Gastroesophageal sphincter (tissue), 4 donors: Measurements from ENCODE around the gene FBXO41. TPM values are rescaled to one million over a fixed set of nuclear protein-coding genes. Genes with fewer than 3 reads are reported as not detected.

Experiments
- ATAC-seq: fragments of 150-250 bp; one replicate; pipeline ENCODE4 v1.9.1; 2016; ENCODE audit warnings: mild to moderate bottlenecking, moderate library complexity
- H3K27ac ChIP-seq, 4 donors: fragments of 200-600 bp; sonication (generic) in 3 of 4; 1 replicate in 3 of 4; 2 replicates in 1 of 4; pipeline ENCODE4 v1.5.1; 2016 to 2019
- H3K27me3 ChIP-seq: fragments of 200-600 bp; sonication (generic); one replicate; pipeline ENCODE4 v1.5.1; 2019
- H3K36me3 ChIP-seq, 2 donors: fragments of 200-600 bp; sonication (generic); one replicate each; pipeline ENCODE4 v1.5.1; 2019; ENCODE audit warnings: control low read depth in 1 of 2
- H3K4me1 ChIP-seq, 3 donors: fragments of 200-600 bp; sonication (generic); 1 replicate in 2 of 3; 2 replicates in 1 of 3; pipeline ENCODE4 v1.5.1; 2016 to 2019; ENCODE audit warnings: control low read depth in 2 of 3
- H3K4me3 ChIP-seq, 2 donors: fragments of 200-600 bp; sonication (generic); one replicate each; pipeline ENCODE4 v1.5.1; 2019; ENCODE audit warnings: mild to moderate bottlenecking in 1 of 2, moderate library complexity in 1 of 2
- H3K9me3 ChIP-seq, 3 donors: fragments of 200-600 bp; sonication (generic); one replicate each; pipeline ENCODE4 v1.5.1; 2017 to 2019; ENCODE audit warnings: control low read depth in 2 of 3
- EP300 ChIP-seq: sonication (generic); formaldehyde crosslinking; IDR thresholded peaks from one replicate; pipeline ENCODE4 v1.6.1; 2017; ENCODE audit warnings: antibody characterized with exemption, mild to moderate bottlenecking
- POLR2A ChIP-seq, 2 donors: fragments of 450-650 bp; IDR thresholded peaks; one replicate each; pipeline ENCODE4 v1.6.1; 2017; ENCODE audit warnings: antibody characterized with exemption in 2 of 2, mild to moderate bottlenecking in 2 of 2, moderate library complexity in 1 of 2
- POLR2AphosphoS5 ChIP-seq: sonication (generic); formaldehyde crosslinking; IDR thresholded peaks from one replicate; pipeline ENCODE4 v1.6.1; 2017; ENCODE audit warnings: antibody characterized with exemption
- WGBS, 2 donors: methylation state at CpG; one replicate each; pipeline ENCODE4 v1.1.5; 2018; ENCODE audit warnings: low coverage in 1 of 2; 5-methylcytosine and 5-hydroxymethylcytosine counted together
- total RNA-seq, 4 donors: library from RNA; depleted of rRNA; stranded (reverse); fragments of >200 nt; gene quantifications; one replicate each; pipeline ENCODE4 v1.1.0, GENCODE V29; 2016
- TF ChIP-seq, protein P1 (sequence below), 4 experiments: fragments of 200-600 bp in 2 of 4; fragments of 450-650 bp in 2 of 4; sonication (generic) in 1 of 4; IDR thresholded peaks; one replicate each; pipeline ENCODE4 v1.5.1; 2017 to 2019; ENCODE audit warnings: antibody characterized with exemption in 4 of 4, mild to moderate bottlenecking in 2 of 4, moderate library complexity in 2 of 4

FBXO41 gene
- total RNA-seq, 4 donors from 2014 or later = 2.2 to 5.4 (median 4.0) TPM

DNA sequence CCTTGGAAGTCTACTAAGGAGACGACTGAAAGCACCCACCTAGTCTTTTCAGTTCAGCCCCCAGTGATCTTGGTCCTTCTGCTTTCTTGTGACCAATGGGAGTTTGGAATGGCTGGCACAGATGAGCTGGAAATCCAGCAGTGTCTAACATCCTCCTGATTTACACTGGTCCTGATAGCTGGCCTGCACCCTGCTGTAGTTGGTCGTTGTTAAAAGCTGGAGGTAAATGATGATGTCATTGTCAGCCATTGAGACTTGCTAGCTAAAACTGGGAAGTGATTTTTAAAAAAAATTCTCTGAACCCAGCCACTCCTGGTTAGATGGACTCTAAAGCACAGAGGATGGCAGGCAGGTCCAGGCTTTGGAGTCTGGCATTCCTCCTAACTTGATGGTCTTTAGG, 30.9 kb downstream of the FBXO41 start:
- TF ChIP-seq POLR2A (IDR thresholded peaks at IDR 0.05) = no peak
- TF ChIP-seq, protein P1, sequence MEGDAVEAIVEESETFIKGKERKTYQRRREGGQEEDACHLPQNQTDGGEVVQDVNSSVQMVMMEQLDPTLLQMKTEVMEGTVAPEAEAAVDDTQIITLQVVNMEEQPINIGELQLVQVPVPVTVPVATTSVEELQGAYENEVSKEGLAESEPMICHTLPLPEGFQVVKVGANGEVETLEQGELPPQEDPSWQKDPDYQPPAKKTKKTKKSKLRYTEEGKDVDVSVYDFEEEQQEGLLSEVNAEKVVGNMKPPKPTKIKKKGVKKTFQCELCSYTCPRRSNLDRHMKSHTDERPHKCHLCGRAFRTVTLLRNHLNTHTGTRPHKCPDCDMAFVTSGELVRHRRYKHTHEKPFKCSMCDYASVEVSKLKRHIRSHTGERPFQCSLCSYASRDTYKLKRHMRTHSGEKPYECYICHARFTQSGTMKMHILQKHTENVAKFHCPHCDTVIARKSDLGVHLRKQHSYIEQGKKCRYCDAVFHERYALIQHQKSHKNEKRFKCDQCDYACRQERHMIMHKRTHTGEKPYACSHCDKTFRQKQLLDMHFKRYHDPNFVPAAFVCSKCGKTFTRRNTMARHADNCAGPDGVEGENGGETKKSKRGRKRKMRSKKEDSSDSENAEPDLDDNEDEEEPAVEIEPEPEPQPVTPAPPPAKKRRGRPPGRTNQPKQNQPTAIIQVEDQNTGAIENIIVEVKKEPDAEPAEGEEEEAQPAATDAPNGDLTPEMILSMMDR (IDR thresholded peaks at IDR 0.05) = no peak
- TF ChIP-seq EP300 = no peak
- no peak for TF ChIP-seq POLR2AphosphoS5
- Histone ChIP-seq H3K4me1 (no peaks in the 10 kb centered on the region), H3K4me3 (no peak overlapping the region), H3K9me3 (no peaks in the 10 kb centered on the region), H3K27me3 (no peaks in the 10 kb centered on the region), H3K36me3 (peaks cover 0 to 70% of the 10 kb centered on the region in 2 donors), H3K27ac (no peak overlapping the region)
- WGBS, 2 donors = 0 to 54% methylated on average over 1 to 2 of the region's 2 CpGs
- ATAC-seq = no peak

- no peaks in the 10 kb centered on the region for H3K9me3 ChIP-seq
- no peak overlapping the region for H3K27ac ChIP-seq
- no peaks in the 10 kb centered on the region for H3K4me1 ChIP-seq
- no peak for ATAC-seq
- peaks cover 0 to 80% of the 10 kb centered on the region in 2 donors for H3K36me3 ChIP-seq
- H3K27me3 ChIP-seq = no peaks in the 10 kb centered on the region
- TF ChIP-seq POLR2AphosphoS5 (no peak), POLR2A (IDR thresholded peaks at IDR 0.05) (no peak), EP300 (no peak)
- TF ChIP-seq, protein P1 (IDR thresholded peaks at IDR 0.05) = no peak
- H3K4me3 ChIP-seq = no peak overlapping the region
- 100% methylated on average over 3 of the region's 17 CpGs; no CpG with 5 or more reads in 1 of the 2 donors for WGBS, 2 donors
These were observed 31.8 kb downstream of the FBXO41 start for GRCh38 chr2:73252238-73253027.

DNA sequence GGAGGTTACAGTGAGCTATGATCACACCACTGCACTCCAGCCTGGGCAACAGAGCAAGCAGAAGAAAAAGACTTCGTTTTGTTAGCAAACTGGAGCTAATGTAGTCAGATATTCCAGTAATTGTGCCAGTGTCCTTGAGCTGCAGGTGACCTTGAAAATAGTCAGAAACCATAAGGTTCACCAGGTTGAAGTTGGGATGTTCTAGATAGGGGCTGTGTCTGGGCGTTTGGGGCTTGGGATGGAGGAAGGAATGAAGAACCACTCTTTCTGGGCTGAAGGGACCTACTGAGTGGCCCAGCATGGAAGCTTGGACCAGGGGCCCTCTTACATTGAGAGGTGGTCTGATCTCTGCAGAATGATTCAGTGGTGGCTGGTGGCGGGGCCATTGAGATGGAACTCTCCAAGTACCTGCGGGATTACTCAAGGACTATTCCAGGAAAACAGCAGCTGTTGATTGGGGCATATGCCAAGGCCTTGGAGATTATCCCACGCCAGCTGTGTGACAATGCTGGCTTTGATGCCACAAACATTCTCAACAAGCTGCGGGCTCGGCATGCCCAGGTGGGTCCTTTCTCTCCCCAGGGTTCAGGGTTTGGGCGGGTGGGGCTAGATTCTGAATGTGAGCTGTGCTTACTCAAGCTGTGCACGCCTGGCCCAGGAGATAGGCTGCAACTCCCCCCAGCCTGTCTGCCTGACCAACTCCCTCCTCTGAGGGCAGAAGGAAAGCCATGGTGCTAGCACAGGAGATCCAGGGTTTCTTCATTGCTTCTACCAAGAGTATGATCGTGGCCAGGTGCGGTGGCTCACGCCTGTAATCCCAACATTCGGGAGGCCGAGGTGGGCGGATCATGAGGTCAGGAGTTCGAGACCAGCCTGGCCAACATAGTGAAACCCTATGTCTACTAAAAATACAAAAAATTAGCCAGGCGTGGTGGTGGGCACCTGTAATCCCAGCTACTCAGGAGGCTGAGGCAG, 33.1 kb downstream of the FBXO41 start:
- WGBS, 2 donors = 56 to 84% methylated on average over 3 to 4 of the region's 17 CpGs
- TF ChIP-seq EP300 (no peak), POLR2A (IDR thresholded peaks at IDR 0.05) (no peak), POLR2AphosphoS5 (no peak)
- TF ChIP-seq, protein P1 (IDR thresholded peaks at IDR 0.05) = no peak
- Histone ChIP-seq H3K4me1 (no peaks in the 10 kb centered on the region), H3K4me3 (no peak overlapping the region), H3K36me3 (peaks cover 0 to 92% of the 10 kb centered on the region in 2 donors), H3K27me3 (no peaks in the 10 kb centered on the region), H3K27ac (no peak overlapping the region), H3K9me3 (no peaks in the 10 kb centered on the region)
- ATAC-seq = no peak

DNA sequence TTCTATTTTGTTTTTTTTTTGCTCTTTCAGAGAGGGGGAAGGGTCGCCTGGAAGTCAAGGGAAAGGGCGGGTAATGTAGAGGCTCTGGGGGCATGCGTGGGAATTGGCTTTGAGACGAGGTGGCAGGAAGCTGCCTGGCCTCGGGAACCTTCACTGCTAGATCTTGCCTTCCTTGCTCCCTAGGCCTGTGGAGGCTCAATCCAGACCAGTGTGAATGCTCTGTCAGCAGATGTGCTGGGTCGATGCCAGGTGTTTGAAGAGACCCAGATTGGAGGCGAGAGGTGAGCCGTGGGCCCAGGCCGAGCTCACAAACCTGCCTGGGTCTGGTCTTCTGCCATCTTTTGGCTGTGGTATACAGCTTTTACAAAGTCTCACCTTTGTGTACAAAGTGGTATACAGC, 34.6 kb downstream of the FBXO41 start:
- no peak for ATAC-seq
- WGBS, 2 donors = 70 to 79% methylated on average over 5 to 7 of the region's 9 CpGs
- TF ChIP-seq, protein P1 (IDR thresholded peaks at IDR 0.05) = no peak
- no peak for TF ChIP-seq POLR2A (IDR thresholded peaks at IDR 0.05)
- no peak for TF ChIP-seq EP300
- no peak for TF ChIP-seq POLR2AphosphoS5
- Histone ChIP-seq H3K4me3 (no peak overlapping the region), H3K4me1 (no peaks in the 10 kb centered on the region), H3K36me3 (peaks cover 0 to 100% of the 10 kb centered on the region in 2 donors), H3K27me3 (no peaks in the 10 kb centered on the region), H3K9me3 (no peaks in the 10 kb centered on the region), H3K27ac (no peak overlapping the region)
